Measurements from ENCODE around the gene DHRS7.

The DHRS7 gene

GRCh38 chr14:60095781-60096450, 69.3 kb downstream of the DHRS7 start:
- no peak for ATAC-seq (replicated peaks)
- DNase-seq = no peak
- H3K4me3 Mint-ChIP-seq = no peak overlapping the region
- peaks cover 24% of the 10 kb centered on the region for H3K36me3 Mint-ChIP-seq (ENCODE audit: insufficient read depth)
- peak overlapping the region in 1 of 2 donors; percentile 81 for H3K27ac Mint-ChIP-seq
- H3K27me3 Mint-ChIP-seq = no peaks in the 10 kb centered on the region
- H3K9me3 Mint-ChIP-seq = peaks cover 0 to 6% of the 10 kb centered on the region in 2 donors
- peaks cover 30 to 53% of the 10 kb centered on the region in 2 donors for H3K4me1 Mint-ChIP-seq (ENCODE audit: low read depth in 2 of 2)

- DNase-seq (no peak), ATAC-seq (replicated peaks) (no peak)
- Mint-ChIP-seq H3K4me3 (no peak overlapping the region), H3K27me3 (no peaks in the 10 kb centered on the region), H3K36me3 (ENCODE audit: insufficient read depth) (peaks cover 24% of the 10 kb centered on the region), H3K27ac (peak overlapping the region in 1 of 2 donors; percentile 81), H3K4me1 (ENCODE audit: low read depth in 2 of 2) (peaks cover 28 to 48% of the 10 kb centered on the region in 2 donors), H3K9me3 (peaks cover 0 to 6% of the 10 kb centered on the region in 2 donors)
Observed at GRCh38 chr14:60095231-60095630, 70.0 kb downstream of the DHRS7 start.

GRCh38 chr14:60094306-60094897, 70.8 kb downstream of the DHRS7 start:
- no peak for ATAC-seq (replicated peaks)
- DNase-seq = no peak
- H3K4me3 Mint-ChIP-seq = peak overlapping the region; percentile 88 to 91
- H3K27me3 Mint-ChIP-seq = no peaks in the 10 kb centered on the region
- peaks cover 28 to 48% of the 10 kb centered on the region in 2 donors for H3K4me1 Mint-ChIP-seq (ENCODE audit: low read depth in 2 of 2)
- peak overlapping the region in 1 of 2 donors; percentile 26 for H3K27ac Mint-ChIP-seq
- H3K9me3 Mint-ChIP-seq = peaks cover 0 to 6% of the 10 kb centered on the region in 2 donors
- H3K36me3 Mint-ChIP-seq (ENCODE audit: insufficient read depth) = peaks cover 24% of the 10 kb centered on the region

Data from effector memory CD8-positive, alpha-beta T cell (primary cell).